Measurements from ENCODE around the gene STK32A.

The STK32A gene

GRCh38 chr5:147369742-147370374 is 135.0 kb downstream of the STK32A start:
- H3K36me3 ChIP-seq (replicated peaks), result no peaks in the 10 kb centered on the region
- no peak for DNase-seq
- H3K27me3 ChIP-seq (replicated peaks), result no peaks in the 10 kb centered on the region
- no peak overlapping the region for H3K27ac ChIP-seq
- in situ Hi-C loops (cut with HindIII; ENCODE audit: low pct_ligation_motif_present, low sequenced_read_pairs), result no loop called here
- TF ChIP-seq CTCF (IDR thresholded peaks at IDR 0.05; ENCODE audit: low read depth, low read length, missing control alignments), result peak; percentile 37
- H3K4me3 ChIP-seq (ENCODE audit: low read depth, low read length), result no peak overlapping the region

- no peaks in the 10 kb centered on the region for H3K27me3 ChIP-seq (replicated peaks)
- no peaks in the 10 kb centered on the region for H3K36me3 ChIP-seq (replicated peaks)
- H3K4me3 ChIP-seq (ENCODE audit: low read depth, low read length), result no peak overlapping the region
- no peak for DNase-seq
- no peak overlapping the region for H3K27ac ChIP-seq
- in situ Hi-C loops (cut with HindIII; ENCODE audit: low pct_ligation_motif_present, low sequenced_read_pairs), result no loop called here
- no peak for TF ChIP-seq CTCF (IDR thresholded peaks at IDR 0.05; ENCODE audit: low read depth, low read length, missing control alignments)
Measured at GRCh38 chr5:147371290-147371689, 136.5 kb downstream of the STK32A start.

GRCh38 chr5:147372191-147372590 is 137.4 kb downstream of the STK32A start:
- Histone ChIP-seq H3K4me3 (ENCODE audit: low read depth, low read length) (no peak overlapping the region), H3K27me3 (replicated peaks) (no peaks in the 10 kb centered on the region), H3K27ac (no peak overlapping the region), H3K36me3 (replicated peaks) (no peaks in the 10 kb centered on the region)
- TF ChIP-seq CTCF (IDR thresholded peaks at IDR 0.05; ENCODE audit: low read depth, low read length, missing control alignments), result no peak
- in situ Hi-C loops (cut with HindIII; ENCODE audit: low pct_ligation_motif_present, low sequenced_read_pairs), result no loop called here
- no peak for DNase-seq

GRCh38 chr5:147373328-147373727 is 138.5 kb downstream of the STK32A start:
- no peaks in the 10 kb centered on the region for H3K27me3 ChIP-seq (replicated peaks)
- DNase-seq, result no peak
- H3K4me3 ChIP-seq (ENCODE audit: low read depth, low read length), result no peak overlapping the region
- in situ Hi-C loops (cut with HindIII; ENCODE audit: low pct_ligation_motif_present, low sequenced_read_pairs), result no loop called here
- H3K36me3 ChIP-seq (replicated peaks), result no peaks in the 10 kb centered on the region
- no peak overlapping the region for H3K27ac ChIP-seq
- TF ChIP-seq CTCF (IDR thresholded peaks at IDR 0.05; ENCODE audit: low read depth, low read length, missing control alignments), result no peak

GRCh38 chr5:147375151-147375550 is 140.3 kb downstream of the STK32A start:
- no peak overlapping the region for H3K4me3 ChIP-seq (ENCODE audit: low read depth, low read length)
- no peak for TF ChIP-seq CTCF (IDR thresholded peaks at IDR 0.05; ENCODE audit: low read depth, low read length, missing control alignments)

GRCh38 chr5:147377682-147378081 is 142.9 kb downstream of the STK32A start:
- H3K27me3 ChIP-seq (replicated peaks), result no peaks in the 10 kb centered on the region
- no peak overlapping the region for H3K4me3 ChIP-seq (ENCODE audit: low read depth, low read length)
- DNase-seq, result no peak
- no peak overlapping the region for H3K27ac ChIP-seq
- H3K36me3 ChIP-seq (replicated peaks), result no peaks in the 10 kb centered on the region
- TF ChIP-seq CTCF (IDR thresholded peaks at IDR 0.05; ENCODE audit: low read depth, low read length, missing control alignments), result no peak
- in situ Hi-C loops (cut with HindIII; ENCODE audit: low pct_ligation_motif_present, low sequenced_read_pairs), result no loop called here

More at GRCh38 chr5:147375151-147375550, 140.3 kb downstream of the STK32A start:
- H3K27ac ChIP-seq, result no peak overlapping the region
- H3K27me3 ChIP-seq (replicated peaks), result no peaks in the 10 kb centered on the region
- no peak for DNase-seq
- in situ Hi-C loops (cut with HindIII; ENCODE audit: low pct_ligation_motif_present, low sequenced_read_pairs), result no loop called here
- H3K36me3 ChIP-seq (replicated peaks), result no peaks in the 10 kb centered on the region

Data from brain microvascular endothelial cell (primary cell).